ENCODE results near the gene MORC2.

- TF ChIP-seq CTCF (IDR thresholded peaks at IDR 0.05 in 4 of 5, conservative IDR thresholded peaks at IDR 0.05 in 1 of 5) (no peak), POLR2A (IDR thresholded peaks at IDR 0.05) (no peak)
Measured at GRCh38 chr22:30992565-30992964, 24.0 kb upstream of the MORC2 start.

Measured in gastrocnemius medialis (tissue), 4 donors.